IPS-18a (cell line): Measurements from ENCODE around the gene RIT1.

Source experiments
- H3K27ac ChIP-seq: one replicate; pipeline ENCODE4 v1.5.1; 2013; ENCODE audit warnings: low read length
- H3K27me3 ChIP-seq: one replicate; pipeline ENCODE4 v1.6.1; 2013; ENCODE audit warnings: mild to moderate bottlenecking, low read length; ENCODE audit not compliant: control insufficient read depth, insufficient read depth
- H3K36me3 ChIP-seq: one replicate; pipeline ENCODE4 v1.6.1; 2013; ENCODE audit warnings: low read depth, low read length; ENCODE audit not compliant: control insufficient read depth
- H3K4me1 ChIP-seq: one replicate; pipeline ENCODE4 v1.6.1; 2013; ENCODE audit warnings: low read depth, low read length; ENCODE audit not compliant: control insufficient read depth
- H3K4me3 ChIP-seq: one replicate; pipeline ENCODE4 v1.5.1; 2013; ENCODE audit warnings: low read length
- H3K9ac ChIP-seq: one replicate; pipeline ENCODE4 v1.6.1; 2013; ENCODE audit warnings: mild to moderate bottlenecking, low read length, moderate library complexity
- H3K9me3 ChIP-seq: one replicate; pipeline ENCODE4 v1.6.1; 2013; ENCODE audit warnings: low read depth, low read length; ENCODE audit not compliant: control insufficient read depth

RIT1 gene, protein sequence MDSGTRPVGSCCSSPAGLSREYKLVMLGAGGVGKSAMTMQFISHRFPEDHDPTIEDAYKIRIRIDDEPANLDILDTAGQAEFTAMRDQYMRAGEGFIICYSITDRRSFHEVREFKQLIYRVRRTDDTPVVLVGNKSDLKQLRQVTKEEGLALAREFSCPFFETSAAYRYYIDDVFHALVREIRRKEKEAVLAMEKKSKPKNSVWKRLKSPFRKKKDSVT

DNA sequence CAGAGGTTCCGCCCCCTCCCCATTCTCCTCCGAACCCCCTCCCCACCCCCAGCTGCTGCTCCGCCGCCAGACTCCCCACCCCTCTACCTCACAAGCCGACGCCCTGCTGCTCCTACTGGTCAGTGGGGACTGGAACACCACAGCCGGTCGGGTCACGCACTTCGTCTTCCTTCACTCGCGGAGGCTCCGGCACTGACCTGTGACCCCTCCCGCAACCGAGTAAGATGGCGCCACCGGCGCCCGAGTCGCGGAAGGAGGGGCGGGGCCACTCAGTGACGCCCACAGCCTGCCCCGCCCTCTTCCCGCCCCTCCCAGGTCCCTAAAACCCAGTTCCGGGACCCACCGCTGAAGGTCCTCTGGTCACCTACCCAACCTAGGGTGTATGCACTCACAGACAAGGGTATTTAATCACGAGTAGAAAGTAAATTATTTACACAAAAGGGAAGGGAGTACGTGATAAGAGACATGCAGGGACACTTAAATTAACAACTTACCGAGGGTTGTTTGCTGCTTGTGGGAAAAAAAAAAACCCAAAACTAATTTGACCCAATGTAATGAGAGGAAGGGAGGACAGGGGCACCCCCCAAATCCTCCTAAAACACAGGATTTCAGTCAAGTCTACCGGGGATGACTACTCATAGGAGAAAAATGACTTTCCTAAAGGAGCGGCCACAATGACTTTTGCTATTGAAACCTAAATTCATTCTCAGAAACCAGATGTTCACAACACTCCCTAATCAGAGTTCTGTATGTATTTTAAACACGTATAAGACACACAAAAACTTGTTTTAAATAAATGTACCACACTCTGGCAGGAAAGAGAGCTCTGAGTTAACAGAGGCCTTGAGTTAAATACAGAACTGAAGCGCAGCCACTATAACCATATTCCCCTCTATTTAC, at the start of gene RIT1:
Gene RIT1 (minus strand): TSS at position 194 of the 900 bp plus-strand sequence. CDS start 588 bp downstream, outside the sequence.
- Histone ChIP-seq H3K9ac (peak within 1 kb of the TSS; percentile 28), H3K27ac (no peak within 1 kb of the TSS), H3K9me3 (no peaks in the 10 kb centered on the region), H3K27me3 (no peaks in the 10 kb centered on the region), H3K4me3 (peak within 1 kb of the TSS; percentile 76), H3K36me3 (peaks cover 43% of the 10 kb centered on the region), H3K4me1 (no peaks in the 10 kb centered on the region)

GRCh38 chr1:155960081-155960745, 49.1 kb upstream of the RIT1 start:
- Histone ChIP-seq H3K9ac (no peak overlapping the region), H3K4me3 (no peak overlapping the region), H3K36me3 (peaks cover 76% of the 10 kb centered on the region), H3K27me3 (no peaks in the 10 kb centered on the region), H3K9me3 (no peaks in the 10 kb centered on the region), H3K27ac (no peak overlapping the region), H3K4me1 (no peaks in the 10 kb centered on the region)

- H3K4me3 ChIP-seq: no peak overlapping the region
- peaks cover 83% of the 10 kb centered on the region for H3K36me3 ChIP-seq
- H3K9me3 ChIP-seq: no peaks in the 10 kb centered on the region
- H3K4me1 ChIP-seq: no peaks in the 10 kb centered on the region
- no peak overlapping the region for H3K27ac ChIP-seq
- H3K27me3 ChIP-seq: no peaks in the 10 kb centered on the region
- no peak overlapping the region for H3K9ac ChIP-seq
Measured at GRCh38 chr1:155957411-155957915, 46.3 kb upstream of the RIT1 start.

- H3K9ac ChIP-seq: no peak overlapping the region
- no peaks in the 10 kb centered on the region for H3K4me1 ChIP-seq
- H3K27ac ChIP-seq: no peak overlapping the region
- no peak overlapping the region for H3K4me3 ChIP-seq
- no peaks in the 10 kb centered on the region for H3K27me3 ChIP-seq
- no peaks in the 10 kb centered on the region for H3K9me3 ChIP-seq
- H3K36me3 ChIP-seq: peaks cover 84% of the 10 kb centered on the region
Measured at GRCh38 chr1:155954645-155955044, 43.5 kb upstream of the RIT1 start.

GRCh38 chr1:155952505-155952890, 41.3 kb upstream of the RIT1 start:
- Histone ChIP-seq H3K27ac (no peak overlapping the region), H3K9me3 (no peaks in the 10 kb centered on the region), H3K36me3 (peaks cover 81% of the 10 kb centered on the region), H3K4me1 (no peaks in the 10 kb centered on the region), H3K27me3 (no peaks in the 10 kb centered on the region), H3K4me3 (no peak overlapping the region), H3K9ac (no peak overlapping the region)

- H3K4me3 ChIP-seq: no peak overlapping the region
- no peak overlapping the region for H3K9ac ChIP-seq
- no peak overlapping the region for H3K27ac ChIP-seq
- no peaks in the 10 kb centered on the region for H3K4me1 ChIP-seq
- peaks cover 81% of the 10 kb centered on the region for H3K36me3 ChIP-seq
- H3K9me3 ChIP-seq: no peaks in the 10 kb centered on the region
- no peaks in the 10 kb centered on the region for H3K27me3 ChIP-seq
Measured at GRCh38 chr1:155951753-155952504, 40.8 kb upstream of the RIT1 start.

- Histone ChIP-seq H3K9ac (no peak overlapping the region), H3K4me3 (no peak overlapping the region), H3K4me1 (no peaks in the 10 kb centered on the region), H3K9me3 (no peaks in the 10 kb centered on the region), H3K36me3 (peaks cover 82% of the 10 kb centered on the region), H3K27me3 (no peaks in the 10 kb centered on the region), H3K27ac (no peak overlapping the region)
Measured at GRCh38 chr1:155950829-155951228, 39.7 kb upstream of the RIT1 start.

DNA sequence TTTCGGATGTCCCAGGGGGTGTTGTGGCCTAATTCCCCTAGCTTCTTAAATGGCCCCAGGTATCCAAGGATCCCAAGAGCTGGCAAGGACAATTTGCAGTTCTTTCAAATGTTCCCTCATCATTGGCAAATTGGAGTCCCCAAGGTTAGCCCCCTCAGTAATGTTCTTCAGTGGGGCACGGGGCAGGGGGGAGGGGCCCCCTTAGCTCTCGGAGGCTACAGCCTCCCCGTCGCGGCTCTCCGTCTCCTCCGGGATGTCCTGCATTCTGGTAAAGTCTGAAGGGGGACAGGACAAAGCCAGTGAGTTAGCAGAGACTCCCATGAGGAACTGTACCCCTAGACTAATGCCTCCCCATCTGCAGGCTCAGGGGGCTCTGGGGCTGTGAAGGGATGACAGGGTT, 36.6 kb upstream of the RIT1 start:
- Histone ChIP-seq H3K4me3 (no peak overlapping the region), H3K9me3 (no peaks in the 10 kb centered on the region), H3K27ac (no peak overlapping the region), H3K27me3 (no peaks in the 10 kb centered on the region), H3K9ac (no peak overlapping the region), H3K36me3 (peaks cover 56% of the 10 kb centered on the region), H3K4me1 (no peaks in the 10 kb centered on the region)

GRCh38 chr1:155947292-155947691, 36.1 kb upstream of the RIT1 start:
- Histone ChIP-seq H3K27me3 (no peaks in the 10 kb centered on the region), H3K9me3 (no peaks in the 10 kb centered on the region), H3K27ac (no peak overlapping the region), H3K9ac (no peak overlapping the region), H3K36me3 (peaks cover 51% of the 10 kb centered on the region), H3K4me1 (no peaks in the 10 kb centered on the region), H3K4me3 (no peak overlapping the region)

DNA sequence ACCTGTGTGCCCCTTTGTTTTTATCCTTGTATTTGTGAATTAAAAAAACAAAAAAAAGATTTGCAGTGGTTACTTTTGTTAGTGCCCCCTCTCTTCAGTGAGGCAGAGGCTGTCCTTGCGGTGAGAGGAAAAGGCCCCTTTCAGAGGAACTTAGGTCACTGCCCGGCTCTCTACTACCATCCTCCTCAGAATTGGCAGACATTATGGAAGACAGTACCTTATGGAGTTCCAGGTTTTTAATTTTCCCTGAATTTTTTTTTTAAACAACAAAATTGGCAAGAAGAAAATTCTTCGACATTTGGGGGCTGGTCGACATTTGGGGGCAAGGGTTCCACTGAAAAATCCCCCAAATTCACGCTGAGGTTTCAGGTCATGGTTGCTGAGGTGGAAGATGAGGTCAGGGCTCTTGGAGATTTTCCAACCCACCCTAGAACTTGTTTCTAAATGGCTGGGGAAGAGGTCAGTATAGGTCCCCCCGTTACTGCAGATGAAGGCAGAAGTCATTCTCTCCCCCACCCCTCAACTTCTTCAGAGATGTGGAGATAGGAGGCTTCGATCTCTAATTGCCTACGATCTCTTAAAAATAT, 35.6 kb upstream of the RIT1 start:
- H3K27me3 ChIP-seq: no peaks in the 10 kb centered on the region
- no peaks in the 10 kb centered on the region for H3K4me1 ChIP-seq
- peaks cover 45% of the 10 kb centered on the region for H3K36me3 ChIP-seq
- no peak overlapping the region for H3K9ac ChIP-seq
- no peak overlapping the region for H3K4me3 ChIP-seq
- H3K9me3 ChIP-seq: no peaks in the 10 kb centered on the region
- no peak overlapping the region for H3K27ac ChIP-seq

DNA sequence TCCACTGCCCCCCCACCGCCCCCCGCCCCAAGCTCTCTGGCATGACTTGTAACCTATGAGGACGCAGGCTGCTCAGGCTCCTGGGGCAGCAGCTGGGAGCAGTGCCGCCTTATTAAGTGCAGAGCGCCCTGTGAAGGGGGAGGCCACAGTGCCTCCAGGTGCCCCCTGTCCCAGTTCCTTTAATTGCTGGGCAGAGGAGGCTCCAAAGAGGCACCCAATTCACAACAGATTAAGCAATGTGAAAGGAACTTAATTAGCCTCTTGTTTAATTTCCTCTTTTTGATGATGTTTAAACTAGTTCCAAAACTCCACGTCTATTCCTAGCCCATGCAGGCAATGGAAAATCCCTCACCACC, 33.3 kb upstream of the RIT1 start:
- peaks cover 26% of the 10 kb centered on the region for H3K36me3 ChIP-seq
- H3K4me1 ChIP-seq: no peaks in the 10 kb centered on the region
- H3K4me3 ChIP-seq: no peak overlapping the region
- H3K9me3 ChIP-seq: no peaks in the 10 kb centered on the region
- H3K9ac ChIP-seq: no peak overlapping the region
- H3K27me3 ChIP-seq: no peaks in the 10 kb centered on the region
- no peak overlapping the region for H3K27ac ChIP-seq
